SK-N-SH (cell line): ENCODE data around the gene HSPBAP1. TPM values are rescaled to one million over a fixed set of nuclear protein-coding genes. Genes with fewer than 3 reads are reported as not detected.

ENCODE experiments used
- polyA plus RNA-seq, 3 experiments: library from polyadenylated mRNA; depleted of rRNA; stranded (reverse); fragments of >200 nt; gene quantifications; 2 replicates each; pipeline ENCODE4 v1.2.3, GENCODE V29; 2012

The HSPBAP1 gene
- polyA plus RNA-seq, 1 of the 3 experiments (the other 2 are of a cell fraction), result 5.1 TPM

Other genes starting within 250 kb of the HSPBAP1 start
- 13.5 and 17.4 TPM in 2 replicates for gene PARP9, start 229.5 kb downstream of the HSPBAP1 start, polyA plus RNA-seq (2012; rRNA removed)
- 2.6 and 2.7 TPM in 2 replicates for gene DTX3L, start 229.5 kb downstream of the HSPBAP1 start, polyA plus RNA-seq (2012; rRNA removed)
- gene PARP15, start 216.2 kb downstream of the HSPBAP1 start, polyA plus RNA-seq (2012; rRNA removed), result not detected in 2 replicates
- gene PARP14, start 113.0 kb downstream of the HSPBAP1 start, polyA plus RNA-seq (2012; rRNA removed), result 9.2 and 11.0 TPM in 2 replicates
- 6.4 and 9.1 TPM in 2 replicates for gene SLC49A4, start 1.2 kb upstream of the HSPBAP1 start, polyA plus RNA-seq (2012; rRNA removed)
- 0.43 and 0.75 TPM in 2 replicates for gene SEMA5B, start 233.9 kb upstream of the HSPBAP1 start, polyA plus RNA-seq (2012; rRNA removed)